Measurements from ENCODE around the gene PRF1.

GRCh38 chr10:70596110-70596798, 6.3 kb downstream of the PRF1 start:
- no peak for TF ChIP-seq CTCF (IDR thresholded peaks at IDR 0.05 in 2 of 3, conservative IDR thresholded peaks at IDR 0.05 in 1 of 3; ENCODE audit: borderline replicate concordance in 1 of 3, insufficient read depth in 1 of 3, low read depth in 2 of 3, low read length in 2 of 3)
- TF ChIP-seq ATF3 (IDR thresholded peaks at IDR 0.05): no peak
- TF ChIP-seq CEBPB (IDR thresholded peaks at IDR 0.05; ENCODE audit: low read depth): no peak
- no peak for TF ChIP-seq POLR2A (IDR thresholded peaks at IDR 0.05; ENCODE audit: borderline replicate concordance, extremely low read depth, insufficient read depth, insufficient read length)
- TF ChIP-seq ZNF274 (IDR thresholded peaks at IDR 0.05; ENCODE audit: low read depth, low read length): no peak
- no peak for TF ChIP-seq YY1 (IDR thresholded peaks at IDR 0.05; ENCODE audit: extremely low read depth, insufficient replicate concordance, low read depth, low read length)
- no peak for TF ChIP-seq POLR2AphosphoS5 (IDR thresholded peaks at IDR 0.05; ENCODE audit: low read depth, low read length)
- no peak for TF ChIP-seq RAD21 (IDR thresholded peaks at IDR 0.05; ENCODE audit: low read depth)
- TF ChIP-seq EZH2phosphoT487 (IDR thresholded peaks at IDR 0.05; ENCODE audit: borderline replicate concordance): no peak
- TF ChIP-seq EZH2 (IDR thresholded peaks at IDR 0.05): no peak
- TF ChIP-seq TCF7L2 (IDR thresholded peaks at IDR 0.05; ENCODE audit: borderline replicate concordance, extremely low read depth, insufficient read depth, insufficient read length): no peak
